Activated CD8-positive, alpha-beta memory T cell treated with anti-CD3 and anti-CD28 coated beads, Interleukin-2, amount 50 U/mL, for 24 hours (primary cell): Measurements from ENCODE around the gene DNAAF6.

Experiments
- DNase-seq: peaks from one replicate; pipeline ENCODE4 v3.0.0-alpha.2; 2020; ENCODE audit errors: extremely low read depth

The DNAAF6 gene

DNA sequence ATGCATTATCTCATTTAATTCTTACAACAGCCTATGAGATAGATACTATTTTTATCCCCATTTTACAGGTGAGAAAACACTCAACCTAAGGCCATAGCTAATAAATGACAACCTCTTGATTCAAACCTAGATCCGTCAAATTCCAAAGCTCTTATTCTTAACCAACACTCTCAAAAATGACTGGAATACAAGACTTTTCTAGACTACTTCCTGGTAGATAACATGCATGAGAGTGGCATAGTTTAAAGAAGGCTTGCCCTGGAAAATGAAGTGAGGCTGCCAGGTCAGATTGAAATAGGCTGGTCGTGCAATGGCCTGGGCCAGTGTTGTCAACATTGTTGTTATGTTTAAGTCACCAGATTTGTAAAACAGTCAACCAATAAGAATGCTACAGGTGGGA, 86.6 kb downstream of the DNAAF6 start:
- DNase-seq: no peak
